ENCODE data around the gene CDC14A. TPM values are rescaled to one million over a fixed set of nuclear protein-coding genes. Genes with fewer than 3 reads are reported as not detected.

Gene CDC14A
- total RNA-seq, 1 experiment from 2014 or later = 6.6 TPM

DNA sequence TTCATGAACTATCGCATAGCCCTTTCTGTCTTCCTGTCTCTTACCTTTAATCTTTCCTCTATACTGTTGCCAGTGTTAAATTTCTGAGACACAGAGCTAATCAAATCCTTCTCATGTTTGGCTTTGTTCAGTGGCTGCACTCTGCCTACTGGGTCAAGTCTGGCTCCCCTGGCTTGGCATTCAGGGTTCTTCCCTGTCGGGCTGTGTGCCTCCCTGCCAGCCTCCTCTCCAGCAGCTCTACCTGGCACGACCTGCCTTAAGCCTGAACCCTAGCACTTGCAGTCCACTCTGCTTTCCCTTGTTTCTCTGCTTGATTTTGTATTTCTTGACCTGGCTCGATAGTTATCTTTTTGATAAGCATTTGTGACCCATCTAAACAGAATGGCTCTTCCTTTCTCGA is 159.5 kb downstream of the CDC14A start:
- H3K4me3 ChIP-seq (ENCODE audit: low read depth in 2 of 2, low read length in 2 of 2) = no peak overlapping the region
- in situ Hi-C loops (cut with HindIII; ENCODE audit: low pct_unique_long_range_greater_than_20kb, low sequenced_read_pairs) (no loop called here), intact Hi-C loops (cut with micrococcal nuclease; ENCODE audit: unreplicated experiment) (no loop called here)
- ChIA-PET CTCF (no interaction called here), POLR2A (no interaction called here)
- no peak for DNase-seq (ENCODE audit: low read depth, low spot score)
- TF ChIP-seq POLR2AphosphoS5 (IDR thresholded peaks at IDR 0.05; ENCODE audit: low read depth, low read length) = no peak
- no peak for TF ChIP-seq TCF7L2 (IDR thresholded peaks at IDR 0.05; ENCODE audit: low read depth, low read length)
- TF ChIP-seq, protein P1, sequence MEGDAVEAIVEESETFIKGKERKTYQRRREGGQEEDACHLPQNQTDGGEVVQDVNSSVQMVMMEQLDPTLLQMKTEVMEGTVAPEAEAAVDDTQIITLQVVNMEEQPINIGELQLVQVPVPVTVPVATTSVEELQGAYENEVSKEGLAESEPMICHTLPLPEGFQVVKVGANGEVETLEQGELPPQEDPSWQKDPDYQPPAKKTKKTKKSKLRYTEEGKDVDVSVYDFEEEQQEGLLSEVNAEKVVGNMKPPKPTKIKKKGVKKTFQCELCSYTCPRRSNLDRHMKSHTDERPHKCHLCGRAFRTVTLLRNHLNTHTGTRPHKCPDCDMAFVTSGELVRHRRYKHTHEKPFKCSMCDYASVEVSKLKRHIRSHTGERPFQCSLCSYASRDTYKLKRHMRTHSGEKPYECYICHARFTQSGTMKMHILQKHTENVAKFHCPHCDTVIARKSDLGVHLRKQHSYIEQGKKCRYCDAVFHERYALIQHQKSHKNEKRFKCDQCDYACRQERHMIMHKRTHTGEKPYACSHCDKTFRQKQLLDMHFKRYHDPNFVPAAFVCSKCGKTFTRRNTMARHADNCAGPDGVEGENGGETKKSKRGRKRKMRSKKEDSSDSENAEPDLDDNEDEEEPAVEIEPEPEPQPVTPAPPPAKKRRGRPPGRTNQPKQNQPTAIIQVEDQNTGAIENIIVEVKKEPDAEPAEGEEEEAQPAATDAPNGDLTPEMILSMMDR (IDR thresholded peaks at IDR 0.05) = no peak
- TF ChIP-seq SIN3A (IDR thresholded peaks at IDR 0.05; ENCODE audit: borderline replicate concordance, insufficient read depth, low read depth, low read length) = no peak
- TF ChIP-seq, protein P2, sequence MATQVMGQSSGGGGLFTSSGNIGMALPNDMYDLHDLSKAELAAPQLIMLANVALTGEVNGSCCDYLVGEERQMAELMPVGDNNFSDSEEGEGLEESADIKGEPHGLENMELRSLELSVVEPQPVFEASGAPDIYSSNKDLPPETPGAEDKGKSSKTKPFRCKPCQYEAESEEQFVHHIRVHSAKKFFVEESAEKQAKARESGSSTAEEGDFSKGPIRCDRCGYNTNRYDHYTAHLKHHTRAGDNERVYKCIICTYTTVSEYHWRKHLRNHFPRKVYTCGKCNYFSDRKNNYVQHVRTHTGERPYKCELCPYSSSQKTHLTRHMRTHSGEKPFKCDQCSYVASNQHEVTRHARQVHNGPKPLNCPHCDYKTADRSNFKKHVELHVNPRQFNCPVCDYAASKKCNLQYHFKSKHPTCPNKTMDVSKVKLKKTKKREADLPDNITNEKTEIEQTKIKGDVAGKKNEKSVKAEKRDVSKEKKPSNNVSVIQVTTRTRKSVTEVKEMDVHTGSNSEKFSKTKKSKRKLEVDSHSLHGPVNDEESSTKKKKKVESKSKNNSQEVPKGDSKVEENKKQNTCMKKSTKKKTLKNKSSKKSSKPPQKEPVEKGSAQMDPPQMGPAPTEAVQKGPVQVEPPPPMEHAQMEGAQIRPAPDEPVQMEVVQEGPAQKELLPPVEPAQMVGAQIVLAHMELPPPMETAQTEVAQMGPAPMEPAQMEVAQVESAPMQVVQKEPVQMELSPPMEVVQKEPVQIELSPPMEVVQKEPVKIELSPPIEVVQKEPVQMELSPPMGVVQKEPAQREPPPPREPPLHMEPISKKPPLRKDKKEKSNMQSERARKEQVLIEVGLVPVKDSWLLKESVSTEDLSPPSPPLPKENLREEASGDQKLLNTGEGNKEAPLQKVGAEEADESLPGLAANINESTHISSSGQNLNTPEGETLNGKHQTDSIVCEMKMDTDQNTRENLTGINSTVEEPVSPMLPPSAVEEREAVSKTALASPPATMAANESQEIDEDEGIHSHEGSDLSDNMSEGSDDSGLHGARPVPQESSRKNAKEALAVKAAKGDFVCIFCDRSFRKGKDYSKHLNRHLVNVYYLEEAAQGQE (IDR thresholded peaks at IDR 0.05; ENCODE audit: insufficient read depth in 1 of 2, low read depth in 2 of 2, low read length in 1 of 2) = no peak
- H3K36me3 ChIP-seq (ENCODE audit: control insufficient read depth, insufficient read depth, low read length) = no peaks in the 10 kb centered on the region; the same call in 1 of the 2 replicates
- no TSS peak for BruUV-seq (replicated peaks)
- no peak overlapping the region for H3K27ac ChIP-seq (ENCODE audit: low read length)
- no peaks in the 10 kb centered on the region for H3K4me1 ChIP-seq (ENCODE audit: control insufficient read depth, insufficient read depth, low read length)
- H3K27me3 ChIP-seq (ENCODE audit: control insufficient read depth, insufficient read depth, low read length) = no peaks in the 10 kb centered on the region
- H3K9me3 ChIP-seq (ENCODE audit: control insufficient read depth, insufficient read depth, low read depth, low read length) = no peaks in the 10 kb centered on the region
- no peak for ATAC-seq

DNA sequence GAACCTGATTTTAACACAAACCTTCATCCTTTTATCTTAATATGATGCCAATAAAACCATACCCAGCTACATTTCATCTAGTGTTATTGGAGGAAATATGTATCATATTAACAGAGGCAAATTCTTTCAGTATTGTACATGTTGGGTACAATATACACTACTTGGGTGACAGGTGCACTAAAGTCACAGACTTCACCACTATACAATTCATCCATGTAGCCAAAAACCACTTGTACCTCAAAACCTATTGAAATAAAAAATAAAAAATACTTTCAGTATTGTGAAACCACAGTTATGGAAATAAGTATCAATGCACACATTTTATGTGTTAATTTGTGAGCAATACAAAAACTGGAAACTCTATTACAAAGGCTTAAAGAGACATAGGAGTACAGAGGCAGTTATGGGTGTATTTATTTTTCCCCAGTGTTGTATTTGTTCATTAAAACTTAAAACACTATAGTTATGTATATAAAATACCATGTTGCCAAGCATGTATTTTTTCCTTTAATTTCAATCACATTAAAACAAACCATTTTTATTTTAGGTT is 160.6 kb downstream of the CDC14A start:
- BruUV-seq (replicated peaks) = no TSS peak
- ChIA-PET POLR2A (no interaction called here), CTCF (no interaction called here)
- H3K27ac ChIP-seq (ENCODE audit: low read length) = no peak overlapping the region
- DNase-seq (ENCODE audit: low read depth, low spot score) (no peak), ATAC-seq (no peak)
- H3K36me3 ChIP-seq (ENCODE audit: control insufficient read depth, insufficient read depth, low read length) = no peaks in the 10 kb centered on the region; the same call in 1 of the 2 replicates
- H3K9me3 ChIP-seq (ENCODE audit: control insufficient read depth, insufficient read depth, low read depth, low read length) = no peaks in the 10 kb centered on the region
- H3K27me3 ChIP-seq (ENCODE audit: control insufficient read depth, insufficient read depth, low read length) = no peaks in the 10 kb centered on the region
- intact Hi-C loops (cut with micrococcal nuclease; ENCODE audit: unreplicated experiment) = no loop called here
- H3K4me3 ChIP-seq (ENCODE audit: low read depth in 2 of 2, low read length in 2 of 2) = no peak overlapping the region
- H3K4me1 ChIP-seq (ENCODE audit: control insufficient read depth, insufficient read depth, low read length) = no peaks in the 10 kb centered on the region
- TF ChIP-seq SIN3A (IDR thresholded peaks at IDR 0.05; ENCODE audit: borderline replicate concordance, insufficient read depth, low read depth, low read length) (no peak), POLR2AphosphoS5 (IDR thresholded peaks at IDR 0.05; ENCODE audit: low read depth, low read length) (no peak), TCF7L2 (IDR thresholded peaks at IDR 0.05; ENCODE audit: low read depth, low read length) (no peak)
- TF ChIP-seq, protein P1 (IDR thresholded peaks at IDR 0.05) = no peak
- TF ChIP-seq, protein P2 (IDR thresholded peaks at IDR 0.05; ENCODE audit: insufficient read depth in 1 of 2, low read depth in 2 of 2, low read length in 1 of 2) = no peak
- in situ Hi-C loops (cut with HindIII; ENCODE audit: low pct_unique_long_range_greater_than_20kb, low sequenced_read_pairs) = no loop called here
